Measurements from ENCODE around the gene USP24.

USP24 gene

DNA sequence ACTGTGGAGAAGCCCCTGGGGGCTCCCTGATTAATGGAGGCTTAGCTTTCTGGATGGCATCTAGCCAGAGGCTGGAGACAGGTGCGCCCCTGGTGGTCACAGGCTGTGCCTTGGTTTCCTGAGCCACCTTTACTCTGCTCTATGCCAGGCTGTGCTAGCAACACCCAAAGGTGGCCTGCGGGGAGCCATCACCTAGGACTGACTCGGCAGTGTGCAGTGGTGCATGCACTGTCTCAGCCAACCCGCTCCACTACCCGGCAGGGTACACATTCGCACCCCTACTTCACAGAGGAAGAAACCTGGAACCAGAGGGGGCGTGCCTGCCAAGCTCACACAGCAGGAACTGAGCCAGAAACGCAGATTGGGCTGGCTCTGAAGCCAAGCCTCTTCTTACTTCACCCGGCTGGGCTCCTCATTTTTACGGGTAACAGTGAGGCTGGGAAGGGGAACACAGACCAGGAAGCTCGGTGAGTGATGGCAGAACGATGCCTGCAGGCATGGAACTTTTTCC is 151.0 kb downstream of the USP24 start:
- DNase-seq, result peak in 1 of 2 experiments; percentile 60

DNA sequence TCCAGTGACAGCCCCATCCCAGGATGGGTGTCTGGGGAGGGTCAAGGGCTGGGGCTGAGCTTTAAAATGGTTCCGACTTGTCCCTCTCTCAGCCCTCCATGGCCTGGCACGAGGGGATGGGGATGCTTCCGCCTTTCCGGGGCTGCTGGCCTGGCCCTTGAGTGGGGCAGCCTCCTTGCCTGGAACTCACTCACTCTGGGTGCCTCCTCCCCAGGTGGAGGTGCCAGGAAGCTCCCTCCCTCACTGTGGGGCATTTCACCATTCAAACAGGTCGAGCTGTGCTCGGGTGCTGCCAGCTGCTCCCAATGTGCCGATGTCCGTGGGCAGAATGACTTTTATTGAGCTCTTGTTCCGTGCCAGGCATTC is 151.6 kb downstream of the USP24 start:
- DNase-seq, result no peak

DNA sequence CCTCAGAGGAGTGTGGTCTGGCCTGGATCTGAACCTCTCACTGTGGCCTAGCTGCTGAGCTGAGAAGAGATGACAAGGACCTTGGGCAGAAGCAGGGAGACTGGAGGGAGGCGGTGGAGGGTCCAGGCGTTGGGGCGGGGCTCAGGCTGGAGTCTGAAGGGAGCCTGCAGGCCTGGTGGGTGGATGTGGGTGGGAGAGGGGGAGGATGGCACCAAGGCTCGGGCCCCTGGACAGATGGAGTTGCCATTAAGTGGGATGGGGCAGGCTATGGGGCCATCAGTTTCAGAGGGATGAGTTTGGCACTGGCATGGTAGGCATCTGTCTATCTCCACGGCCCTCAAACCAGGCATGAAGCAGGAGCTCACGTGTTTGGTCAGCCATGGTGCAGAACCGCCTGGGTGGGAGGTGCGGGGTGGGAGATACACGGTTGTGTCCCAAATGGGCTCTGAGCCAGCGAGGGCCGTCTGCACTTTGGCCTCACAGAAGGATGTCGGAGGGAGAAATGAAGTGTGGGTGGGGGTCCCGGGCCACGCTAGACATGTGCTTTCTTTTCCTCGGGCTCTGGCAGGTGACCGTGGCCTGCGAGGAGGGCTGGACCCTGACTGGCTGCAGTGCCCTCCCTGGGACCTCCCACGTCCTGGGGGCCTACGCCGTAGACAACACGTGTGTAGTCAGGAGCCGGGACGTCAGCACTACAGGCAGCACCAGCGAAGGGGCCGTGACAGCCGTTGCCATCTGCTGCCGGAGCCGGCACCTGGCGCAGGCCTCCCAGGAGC is 152.2 kb downstream of the USP24 start:
- no peak for DNase-seq

DNA sequence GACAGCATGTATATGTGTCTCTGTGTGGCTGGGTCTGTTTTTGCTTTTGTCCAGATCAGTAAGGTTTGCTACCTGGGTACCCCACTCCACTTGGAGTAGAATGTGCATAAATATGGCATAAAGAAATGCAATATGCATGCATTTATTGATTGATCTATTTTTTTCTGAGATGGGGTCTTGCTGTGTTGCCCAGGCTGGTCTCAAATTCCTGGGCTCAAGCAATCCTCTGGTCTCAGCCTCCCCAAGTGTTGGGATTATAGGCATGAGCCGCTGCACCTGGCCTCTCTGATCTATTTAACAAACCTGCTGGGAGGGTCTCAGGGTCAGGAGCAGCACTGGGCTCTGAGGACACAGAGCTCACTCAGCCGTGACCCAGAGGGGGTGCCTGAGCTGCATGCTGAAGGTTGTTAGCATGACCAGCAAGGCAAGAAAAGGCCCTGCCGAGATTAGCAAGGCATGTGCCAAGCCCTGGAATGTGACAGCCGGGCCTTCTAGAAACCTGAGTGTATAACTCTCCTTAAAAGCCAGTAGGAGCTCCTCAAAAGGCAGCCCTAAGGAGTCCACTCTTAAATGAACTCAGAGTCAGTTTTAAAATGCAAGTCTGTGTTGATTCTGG is 153.3 kb downstream of the USP24 start:
- DNase-seq, result no peak

DNA sequence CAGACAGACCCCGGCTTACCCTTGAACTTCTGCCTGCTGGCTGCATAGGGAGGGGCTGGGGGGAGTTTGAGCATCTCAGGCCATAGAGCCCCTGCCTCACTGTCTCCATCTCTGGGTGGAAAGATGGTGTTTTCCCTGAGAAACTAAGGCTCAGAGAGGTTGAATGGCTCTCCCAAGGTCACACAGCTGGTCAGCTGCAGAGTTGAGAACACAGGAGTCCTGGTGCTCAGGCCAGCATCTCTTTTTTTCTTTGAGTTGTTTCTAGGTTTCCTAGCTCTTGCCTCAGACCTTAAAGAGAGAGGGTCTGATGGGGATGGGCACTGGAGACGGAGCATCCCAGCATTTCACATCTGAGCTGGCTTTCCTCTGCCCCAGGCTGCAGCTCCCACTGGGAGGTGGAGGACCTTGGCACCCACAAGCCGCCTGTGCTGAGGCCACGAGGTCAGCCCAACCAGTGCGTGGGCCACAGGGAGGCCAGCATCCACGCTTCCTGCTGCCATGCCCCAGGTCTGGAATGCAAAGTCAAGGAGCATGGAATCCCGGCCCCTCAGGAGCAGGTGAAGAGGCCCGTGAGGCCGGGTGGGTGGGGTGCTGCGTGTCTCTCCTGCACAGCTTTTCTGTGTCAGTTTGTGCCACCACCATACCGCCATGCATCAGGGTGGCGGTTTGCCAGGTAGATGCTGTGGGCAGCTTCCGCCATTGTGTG is 154.0 kb downstream of the USP24 start:
- no peak for DNase-seq

DNA sequence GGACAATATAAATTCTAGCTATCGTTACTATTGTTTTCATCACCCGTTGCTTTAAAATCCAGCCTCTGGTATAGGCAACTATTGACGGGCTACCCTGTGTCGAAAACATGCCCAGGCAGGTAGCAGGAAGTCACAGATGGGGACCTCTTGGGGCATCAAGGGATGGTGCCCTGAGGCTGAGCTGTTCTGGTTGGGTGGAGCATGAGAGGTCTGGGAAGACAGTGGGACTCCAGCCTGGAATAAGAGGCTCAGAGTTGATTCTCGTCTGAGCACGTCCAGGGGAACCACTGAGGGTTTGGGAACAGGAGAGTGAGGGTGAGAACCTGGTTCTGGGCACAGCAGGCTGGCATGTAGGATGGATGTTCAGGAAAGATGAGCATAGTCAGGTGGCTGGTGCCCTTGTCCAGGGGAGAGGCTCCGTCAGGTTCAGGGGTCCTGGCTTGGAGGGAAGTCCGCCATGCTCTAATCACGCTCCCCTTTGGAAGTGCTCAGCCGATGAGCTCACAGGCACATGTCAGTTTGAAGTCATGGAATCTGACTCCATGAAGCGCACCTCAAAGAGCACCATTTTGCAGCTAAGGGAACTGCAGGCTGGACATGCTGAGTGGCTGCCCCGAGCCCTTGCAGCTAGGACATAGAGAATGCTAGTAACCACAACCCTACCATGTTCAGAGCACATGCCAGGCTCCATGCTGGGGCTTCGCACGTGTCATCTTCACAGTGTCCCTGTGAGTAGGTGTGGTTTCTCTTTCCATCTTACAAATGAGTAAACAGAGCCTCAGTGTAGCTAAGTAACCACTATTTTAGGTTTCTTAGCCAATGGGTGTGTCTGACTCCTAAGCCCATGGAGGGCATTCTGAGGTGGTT is 154.8 kb downstream of the USP24 start:
- no peak for DNase-seq

DNA sequence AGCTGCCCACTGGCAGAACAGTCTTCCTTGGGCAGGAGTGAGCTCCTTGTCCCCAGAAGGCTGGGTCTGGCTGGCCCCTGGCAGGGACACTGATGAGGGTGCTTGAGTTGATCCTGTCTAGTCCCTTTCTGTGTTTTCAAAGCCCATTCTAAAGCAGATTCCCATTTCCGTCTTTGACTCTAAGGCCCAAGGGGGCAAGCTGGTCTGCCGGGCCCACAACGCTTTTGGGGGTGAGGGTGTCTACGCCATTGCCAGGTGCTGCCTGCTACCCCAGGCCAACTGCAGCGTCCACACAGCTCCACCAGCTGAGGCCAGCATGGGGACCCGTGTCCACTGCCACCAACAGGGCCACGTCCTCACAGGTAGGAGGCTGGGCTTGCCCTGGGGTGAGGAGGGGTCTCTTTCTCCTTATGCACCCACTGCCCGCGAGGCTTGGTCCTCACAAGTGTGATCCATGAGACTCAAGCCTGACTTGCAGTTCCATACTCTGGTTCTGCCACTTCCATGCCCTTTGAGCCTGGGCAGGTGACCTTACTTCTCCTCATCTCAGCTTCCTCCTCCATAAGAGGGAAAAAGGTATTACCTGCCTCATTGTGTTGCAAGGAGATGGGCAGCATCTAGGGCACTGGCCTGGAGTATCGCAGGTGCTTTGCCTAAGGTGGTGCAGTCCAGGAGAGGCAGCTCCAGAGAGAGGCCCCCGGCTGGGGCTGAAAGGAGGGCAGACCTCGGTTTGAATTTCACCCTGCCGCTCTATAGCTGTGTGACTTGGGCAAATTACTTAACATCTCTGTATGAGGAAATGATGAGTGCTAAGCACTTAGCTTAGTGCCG is 155.6 kb downstream of the USP24 start:
- DNase-seq, result no peak

DNA sequence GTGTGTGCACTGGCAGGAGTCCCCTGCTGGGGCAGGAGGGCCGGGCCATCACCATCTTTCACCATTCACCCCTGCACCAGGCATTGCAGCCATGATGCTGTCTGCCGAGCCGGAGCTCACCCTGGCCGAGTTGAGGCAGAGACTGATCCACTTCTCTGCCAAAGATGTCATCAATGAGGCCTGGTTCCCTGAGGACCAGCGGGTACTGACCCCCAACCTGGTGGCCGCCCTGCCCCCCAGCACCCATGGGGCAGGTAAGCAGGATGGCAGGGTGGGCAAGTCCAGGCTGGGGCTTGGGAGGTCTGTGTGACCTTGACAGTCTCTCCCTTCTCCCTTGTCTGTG is 157.2 kb downstream of the USP24 start:
- DNase-seq, result no peak

DNA sequence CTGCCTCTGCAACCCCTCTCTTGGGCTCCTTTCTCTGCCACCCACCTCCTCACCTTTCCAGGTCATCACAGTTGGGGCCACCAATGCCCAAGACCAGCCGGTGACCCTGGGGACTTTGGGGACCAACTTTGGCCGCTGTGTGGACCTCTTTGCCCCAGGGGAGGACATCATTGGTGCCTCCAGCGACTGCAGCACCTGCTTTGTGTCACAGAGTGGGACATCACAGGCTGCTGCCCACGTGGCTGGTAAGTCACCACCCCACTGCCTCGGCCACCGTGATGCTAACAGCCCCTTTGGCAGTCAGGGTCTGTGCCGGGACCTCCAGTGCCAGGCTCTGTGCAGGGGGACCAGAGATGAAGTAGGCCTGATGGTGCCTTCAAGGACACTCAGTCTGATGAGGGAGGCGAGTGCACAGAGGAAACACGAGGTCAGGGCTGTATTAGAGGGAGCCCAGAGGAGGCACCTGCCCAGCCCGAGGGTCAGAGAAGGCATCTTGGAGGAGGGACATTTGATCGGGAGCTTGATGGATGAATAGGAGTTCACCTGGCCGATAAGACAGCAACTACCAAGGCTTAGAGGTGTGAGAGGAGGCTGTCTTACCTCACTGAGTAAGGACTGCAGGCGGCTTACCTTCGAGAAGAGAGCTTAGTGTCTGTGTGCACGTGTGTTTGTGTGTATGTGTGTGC is 157.8 kb downstream of the USP24 start:
- no peak for DNase-seq

DNA sequence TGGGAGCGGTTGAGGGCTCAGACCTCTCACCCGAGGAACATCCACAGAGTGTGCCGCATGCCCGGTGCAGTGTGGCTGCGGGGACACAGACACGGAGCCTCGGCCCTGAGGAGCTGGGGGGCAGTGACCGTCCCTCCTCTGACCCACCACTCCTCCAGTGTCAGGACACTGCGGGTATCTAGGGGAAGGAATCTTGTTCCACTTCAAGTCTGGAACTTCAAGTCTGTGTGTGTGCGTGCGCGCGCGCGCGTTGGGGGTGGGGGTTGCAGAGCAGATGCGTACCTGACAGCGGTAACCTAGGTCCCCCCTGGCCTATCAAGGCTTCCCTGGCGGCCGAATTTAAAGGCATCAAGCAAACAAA is 158.6 kb downstream of the USP24 start:
- DNase-seq, result no peak

DNA sequence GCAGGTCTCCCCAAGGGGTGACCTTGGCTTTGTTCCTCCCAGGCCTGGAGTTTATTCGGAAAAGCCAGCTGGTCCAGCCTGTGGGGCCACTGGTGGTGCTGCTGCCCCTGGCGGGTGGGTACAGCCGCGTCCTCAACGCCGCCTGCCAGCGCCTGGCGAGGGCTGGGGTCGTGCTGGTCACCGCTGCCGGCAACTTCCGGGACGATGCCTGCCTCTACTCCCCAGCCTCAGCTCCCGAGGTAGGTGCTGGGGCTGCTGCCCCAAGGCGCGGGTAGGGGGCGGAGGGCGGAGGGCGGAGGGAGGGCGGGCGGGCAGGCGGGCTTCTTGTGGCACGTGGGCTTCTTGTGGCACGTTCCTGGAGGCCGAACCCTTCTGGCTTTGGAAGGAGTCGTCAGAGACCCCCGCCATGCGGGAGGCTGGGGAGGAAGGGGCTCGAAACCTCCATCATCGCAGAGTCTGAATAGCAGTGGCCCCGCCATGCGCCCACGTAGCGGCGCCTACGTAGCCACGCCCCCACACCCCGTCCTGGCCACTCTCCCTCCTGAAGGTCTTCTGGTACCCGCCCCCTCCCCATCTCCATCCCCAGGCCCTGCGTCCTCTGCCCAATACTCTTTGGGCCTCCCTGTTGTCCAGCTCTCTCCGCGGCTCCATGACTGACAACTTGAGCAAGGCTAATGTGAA is 159.1 kb downstream of the USP24 start:
- no peak for DNase-seq

DNA sequence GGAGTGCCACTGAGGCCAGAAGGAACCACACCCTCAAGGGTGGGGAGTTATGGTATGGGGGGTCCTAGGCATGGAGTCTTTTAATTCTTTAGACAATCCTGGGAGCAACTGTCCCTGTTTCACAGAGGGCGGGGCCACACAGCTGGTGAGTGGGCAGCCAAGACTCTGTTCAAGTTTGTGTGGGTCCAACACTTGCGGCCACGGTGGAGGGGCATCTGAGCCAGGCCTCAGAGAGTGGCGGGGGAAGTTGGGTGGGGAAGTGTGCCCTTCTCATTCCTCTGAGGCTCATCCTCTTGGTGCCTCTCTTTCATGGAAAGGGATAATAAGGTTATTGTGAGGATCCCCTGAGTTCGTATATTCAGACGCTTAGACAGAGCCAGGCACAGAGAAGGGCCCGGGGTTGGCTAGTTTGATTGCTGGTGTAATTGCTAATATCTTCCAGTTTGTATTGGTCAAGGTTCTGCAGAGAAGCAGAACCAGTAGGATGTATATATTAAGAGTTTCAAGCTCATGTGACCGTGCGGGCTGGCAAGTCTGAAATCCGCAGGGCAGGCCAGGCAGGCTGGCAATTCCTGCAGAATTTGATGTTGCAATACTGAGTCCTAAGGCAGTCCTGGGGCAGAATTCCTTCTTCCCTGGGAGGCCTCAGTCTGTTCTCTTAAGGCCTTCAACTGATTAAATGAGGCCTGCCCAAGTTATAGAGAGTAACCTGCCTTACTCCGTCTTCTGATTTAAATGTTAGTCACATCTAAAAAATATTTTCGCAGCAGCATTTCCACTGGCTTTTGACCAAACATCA is 159.9 kb downstream of the USP24 start:
- DNase-seq, result no peak

DNA sequence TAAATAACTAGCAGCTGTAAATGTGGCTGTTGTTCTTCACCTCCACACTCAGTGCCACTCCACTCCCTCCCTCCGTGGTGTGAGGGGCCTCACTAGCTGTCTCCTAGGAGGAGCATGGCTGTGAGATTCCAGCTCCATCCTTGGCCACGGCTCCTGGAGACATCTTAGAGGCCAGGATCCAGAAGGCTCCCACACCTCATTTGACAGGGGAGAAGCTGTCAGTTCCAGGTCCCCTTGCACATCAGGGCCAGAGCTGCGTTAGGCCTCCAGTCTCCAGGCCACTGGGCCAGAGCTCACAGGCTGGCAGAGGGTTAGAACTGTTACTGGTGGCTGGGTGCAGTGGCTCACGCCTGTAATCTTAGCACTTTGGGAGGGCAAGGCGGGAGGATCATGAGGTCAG is 160.8 kb downstream of the USP24 start:
- no peak for DNase-seq

DNA sequence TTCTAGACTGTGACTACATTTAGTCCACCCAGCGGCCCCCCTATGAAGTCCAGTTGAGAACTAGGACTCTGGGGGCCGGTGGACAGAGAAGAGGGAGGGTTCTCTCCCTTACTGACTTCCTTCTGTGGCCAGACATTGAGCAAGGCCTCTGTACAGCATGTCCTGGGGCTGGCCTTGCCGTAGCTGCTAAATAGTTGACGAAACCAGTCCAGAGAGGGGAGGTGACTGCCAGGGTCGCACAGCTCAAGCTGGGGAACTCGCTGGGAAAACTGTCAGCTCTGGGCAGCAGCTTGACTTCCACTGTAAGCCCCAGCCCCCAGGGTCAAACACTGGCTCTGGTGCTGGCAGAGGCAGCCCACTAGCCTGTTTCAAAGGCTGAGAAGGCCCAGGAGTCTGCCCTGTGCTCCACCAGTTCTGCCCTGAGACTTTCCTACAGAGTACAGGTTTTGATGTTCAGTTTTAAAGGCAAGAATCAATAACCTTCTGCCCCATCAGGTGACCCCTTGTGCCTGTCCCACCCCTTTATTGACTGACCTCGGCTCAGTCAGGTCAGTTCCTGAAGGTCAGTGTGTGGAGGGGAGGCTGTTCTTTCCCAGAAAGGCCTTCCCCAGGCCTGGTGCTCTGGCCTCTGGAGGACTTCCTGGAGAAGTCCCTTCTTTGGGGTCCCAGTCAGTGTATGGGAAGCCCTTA is 161.8 kb downstream of the USP24 start:
- DNase-seq, result no peak

DNA sequence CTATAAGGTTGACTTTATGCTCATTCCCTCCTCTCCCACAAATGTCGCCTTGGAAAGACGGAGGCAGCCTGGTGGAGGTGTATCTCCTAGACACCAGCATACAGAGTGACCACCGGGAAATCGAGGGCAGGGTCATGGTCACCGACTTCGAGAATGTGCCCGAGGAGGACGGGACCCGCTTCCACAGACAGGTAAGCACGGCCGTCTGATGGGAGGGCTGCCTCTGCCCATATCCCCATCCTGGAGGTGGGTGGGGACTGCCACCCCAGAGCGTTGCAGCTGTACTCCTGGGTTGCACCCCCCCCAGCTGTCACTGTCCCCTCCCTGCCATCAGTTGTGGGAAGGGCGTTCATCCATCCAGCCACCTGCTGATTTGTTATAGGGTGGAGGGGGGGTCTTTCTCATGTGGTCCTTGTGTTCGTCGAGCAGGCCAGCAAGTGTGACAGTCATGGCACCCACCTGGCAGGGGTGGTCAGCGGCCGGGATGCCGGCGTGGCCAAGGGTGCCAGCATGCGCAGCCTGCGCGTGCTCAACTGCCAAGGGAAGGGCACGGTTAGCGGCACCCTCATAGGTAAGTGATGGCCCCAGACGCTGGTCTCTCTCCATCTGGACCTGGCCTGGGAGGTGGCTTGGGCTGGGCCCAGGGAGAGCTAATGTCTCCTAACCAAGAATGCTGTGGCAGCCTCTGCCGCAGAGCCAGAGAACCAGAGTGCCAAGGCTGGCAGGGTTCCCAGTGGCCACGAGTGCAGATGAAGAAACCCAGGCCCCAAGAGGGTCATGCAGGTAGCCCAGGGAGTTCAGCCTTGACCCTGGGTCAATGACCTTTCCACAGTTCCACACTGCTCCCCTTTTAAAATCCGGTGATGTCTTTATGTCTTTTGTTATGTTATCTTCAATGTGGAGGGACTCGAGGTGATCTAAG is 162.7 kb downstream of the USP24 start:
- no peak for DNase-seq

DNA sequence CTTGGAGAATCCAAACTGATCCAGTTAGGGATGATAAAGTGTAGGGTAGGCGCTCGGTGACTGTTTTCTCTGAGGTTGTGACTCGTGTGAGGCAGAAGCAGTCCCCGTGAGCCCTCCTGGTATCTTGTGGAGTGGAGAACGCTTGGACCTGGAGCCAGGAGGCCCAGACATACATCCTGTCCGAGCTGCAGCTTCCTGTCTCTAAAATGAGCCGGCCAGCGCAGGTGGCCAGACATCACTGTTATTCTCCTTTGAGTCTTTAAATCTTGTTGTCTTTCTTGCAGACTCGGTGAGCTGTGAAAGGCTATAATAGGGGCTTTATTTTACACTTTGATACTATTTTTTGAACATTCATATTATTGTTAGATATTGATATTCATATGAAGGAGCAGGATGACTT is 163.5 kb downstream of the USP24 start:
- no peak for DNase-seq

DNA sequence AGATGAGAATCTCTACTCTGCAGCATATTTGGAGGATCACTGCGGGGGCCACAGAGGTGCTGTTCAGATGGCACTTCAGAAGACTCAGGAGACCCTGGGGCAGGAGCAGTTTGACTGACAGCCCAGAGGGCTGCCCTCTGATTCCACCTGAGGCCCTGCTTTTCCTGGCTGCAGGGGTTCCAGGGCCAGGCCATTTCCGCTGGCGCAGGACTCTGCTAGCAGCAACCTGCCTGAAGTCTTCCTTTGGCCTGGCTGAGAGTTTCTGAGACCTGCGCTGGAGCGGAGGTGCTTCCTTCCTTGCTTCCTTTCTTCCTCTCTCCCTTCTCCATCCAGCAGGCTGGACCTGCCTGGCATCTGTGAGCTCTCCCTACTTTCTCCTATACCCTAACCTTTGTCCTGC is 164.0 kb downstream of the USP24 start:
- no peak for DNase-seq

DNA sequence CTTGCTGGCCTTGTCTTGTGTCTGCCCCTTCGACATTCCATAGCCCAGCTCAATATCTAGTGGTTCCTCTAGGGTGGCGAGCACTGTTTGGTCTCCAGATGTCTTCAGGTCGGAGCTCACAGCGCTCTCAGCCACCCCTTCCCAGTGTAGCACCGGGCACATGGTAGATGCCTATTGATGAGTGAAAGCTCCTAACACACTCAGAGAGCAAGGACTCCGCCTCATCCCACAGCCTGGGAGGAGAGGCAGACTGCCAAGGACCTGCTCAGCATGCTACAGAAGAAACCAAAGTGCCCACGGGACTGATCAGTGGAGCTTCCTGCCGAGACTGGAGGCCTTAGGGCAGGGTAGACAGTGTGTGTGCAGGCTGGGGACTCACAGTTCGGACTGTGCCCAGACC is 164.9 kb downstream of the USP24 start:
- no peak for DNase-seq

DNA sequence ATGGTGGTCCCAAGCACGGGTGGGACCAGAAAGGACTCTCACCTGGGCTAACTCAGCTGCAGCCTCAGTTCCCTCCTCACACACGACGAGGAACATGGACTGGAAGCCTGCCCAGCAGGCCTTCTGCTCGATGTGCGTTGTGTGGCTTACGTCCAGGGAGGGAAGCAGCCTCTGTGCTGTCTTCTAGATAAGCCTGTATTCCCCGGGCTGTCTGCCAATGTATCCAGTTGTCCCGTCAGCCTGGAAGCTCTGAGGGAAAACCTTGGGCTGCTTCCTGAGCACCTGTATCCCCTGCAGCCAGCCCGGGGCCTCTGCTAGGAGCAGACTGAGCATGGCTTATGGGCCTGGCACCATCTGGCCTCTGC is 165.3 kb downstream of the USP24 start:
- DNase-seq, result no peak
